IgD-negative memory B cell (primary cell): Measurements from ENCODE around the gene DIAPH3. TPM values are rescaled to one million over a fixed set of nuclear protein-coding genes. Genes with fewer than 3 reads are reported as not detected.
"Not testable (repeated sequence)": the region's sequence is repeated elsewhere in the genome, so short reads cannot be mapped to it uniquely, and the experiment has no call there.

Source experiments
- H3K27ac Mint-ChIP-seq, 3 donors: one replicate each; pipeline ENCODE4 v1.8.0; 2020 to 2022; ENCODE audit warnings: mild to moderate bottlenecking in 3 of 3, mixed read lengths in 3 of 3, moderate library complexity in 1 of 3
- H3K27me3 Mint-ChIP-seq: one replicate; pipeline ENCODE4 v1.8.0; 2021; ENCODE audit warnings: mixed read lengths
- H3K36me3 Mint-ChIP-seq: one replicate; pipeline ENCODE4 v1.8.0; 2020; ENCODE audit warnings: mild to moderate bottlenecking, mixed read lengths
- H3K4me1 Mint-ChIP-seq, 3 donors: one replicate each; pipeline ENCODE4 v1.8.0; 2020 to 2022; ENCODE audit warnings: mixed read lengths in 3 of 3, mild to moderate bottlenecking in 1 of 3
- H3K4me3 Mint-ChIP-seq, 4 donors: one replicate each; pipeline ENCODE4 v1.8.0; 2020 to 2022; ENCODE audit warnings: mild to moderate bottlenecking in 4 of 4, mixed read lengths in 4 of 4, moderate library complexity in 3 of 4
- H3K9me3 Mint-ChIP-seq, 3 donors: one replicate each; pipeline ENCODE4 v1.8.0; 2020 to 2021; ENCODE audit warnings: mixed read lengths in 3 of 3, mild to moderate bottlenecking in 1 of 3
- polyA plus RNA-seq: library from polyadenylated mRNA; unstranded; fragments of 300-500 nt; fragmentation: Illumina TruSeq; gene quantifications from one replicate; pipeline ENCODE4 v1.2.3, GENCODE V29; 2021

Gene DIAPH3
- polyA plus RNA-seq, 1 donor from 2014 or later, result not detected

- Mint-ChIP-seq H3K27me3 (no peaks in the 10 kb centered on the region), H3K27ac (no peak overlapping the region), H3K9me3 (no peaks in the 10 kb centered on the region), H3K4me3 (no peak overlapping the region), H3K4me1 (no peaks in the 10 kb centered on the region), H3K36me3 (no peaks in the 10 kb centered on the region)
Measured at GRCh38 chr13:60093425-60094019, 70.2 kb downstream of the DIAPH3 start.

- Mint-ChIP-seq H3K9me3 (peaks cover 0 to 6% (median 0%) of the 10 kb centered on the region in 3 donors), H3K4me3 (no peak overlapping the region), H3K27me3 (no peaks in the 10 kb centered on the region), H3K4me1 (no peaks in the 10 kb centered on the region), H3K27ac (no peak overlapping the region), H3K36me3 (no peaks in the 10 kb centered on the region)
Measured at GRCh38 chr13:60091573-60091972, 72.2 kb downstream of the DIAPH3 start.

GRCh38 chr13:60090574-60090973 lies 73.2 kb downstream of the DIAPH3 start:
- Mint-ChIP-seq H3K36me3 (no peaks in the 10 kb centered on the region), H3K4me3 (no peak overlapping the region), H3K4me1 (no peaks in the 10 kb centered on the region), H3K27ac (no peak overlapping the region), H3K9me3 (peaks cover 0 to 6% (median 0%) of the 10 kb centered on the region in 3 donors), H3K27me3 (no peaks in the 10 kb centered on the region)

- H3K27ac Mint-ChIP-seq, H3K4me3 Mint-ChIP-seq, H3K4me1 Mint-ChIP-seq, H3K27me3 Mint-ChIP-seq, H3K36me3 Mint-ChIP-seq: not testable (repeated sequence)
- H3K9me3 Mint-ChIP-seq, result peaks cover 0 to 12% (median 4%) of the 10 kb centered on the region in 3 donors
Measured at GRCh38 chr13:60083780-60084179, 79.9 kb downstream of the DIAPH3 start.

- peaks cover 0 to 6% (median 4%) of the 10 kb centered on the region in 3 donors for H3K9me3 Mint-ChIP-seq
- no peaks in the 10 kb centered on the region for H3K36me3 Mint-ChIP-seq
- H3K4me3 Mint-ChIP-seq, result no peak overlapping the region
- no peaks in the 10 kb centered on the region for H3K27me3 Mint-ChIP-seq
- no peak overlapping the region for H3K27ac Mint-ChIP-seq
- no peaks in the 10 kb centered on the region for H3K4me1 Mint-ChIP-seq
Measured at GRCh38 chr13:60080850-60081249, 82.9 kb downstream of the DIAPH3 start.

GRCh38 chr13:60078226-60078625 lies 85.5 kb downstream of the DIAPH3 start:
- H3K4me3 Mint-ChIP-seq, result no peak overlapping the region
- peaks cover 0 to 5% (median 0%) of the 10 kb centered on the region in 3 donors for H3K4me1 Mint-ChIP-seq
- H3K27ac Mint-ChIP-seq, result no peak overlapping the region

GRCh38 chr13:60075850-60076249 lies 87.9 kb downstream of the DIAPH3 start:
- Mint-ChIP-seq H3K9me3 (no peaks in the 10 kb centered on the region), H3K27me3 (no peaks in the 10 kb centered on the region)

More at GRCh38 chr13:60078226-60078625, 85.5 kb downstream of the DIAPH3 start:
- Mint-ChIP-seq H3K9me3 (peaks cover 0 to 6% (median 4%) of the 10 kb centered on the region in 3 donors), H3K36me3 (no peaks in the 10 kb centered on the region), H3K27me3 (no peaks in the 10 kb centered on the region)

GRCh38 chr13:60074397-60074796 lies 89.3 kb downstream of the DIAPH3 start:
- Mint-ChIP-seq H3K9me3 (peaks cover 0 to 2% (median 0%) of the 10 kb centered on the region in 3 donors), H3K27me3 (no peaks in the 10 kb centered on the region), H3K4me1 (peaks cover 0 to 5% (median 0%) of the 10 kb centered on the region in 3 donors), H3K27ac (no peak overlapping the region), H3K36me3 (no peaks in the 10 kb centered on the region), H3K4me3 (no peak overlapping the region)

More at GRCh38 chr13:60075850-60076249, 87.9 kb downstream of the DIAPH3 start:
- H3K27ac Mint-ChIP-seq, result no peak overlapping the region
- H3K4me3 Mint-ChIP-seq, result no peak overlapping the region
- peaks cover 0 to 5% (median 0%) of the 10 kb centered on the region in 3 donors for H3K4me1 Mint-ChIP-seq
- H3K36me3 Mint-ChIP-seq, result no peaks in the 10 kb centered on the region

- H3K4me1 Mint-ChIP-seq, result no peaks in the 10 kb centered on the region
- H3K27me3 Mint-ChIP-seq, result no peaks in the 10 kb centered on the region
- peaks cover 2 to 4% (median 3%) of the 10 kb centered on the region in 3 donors for H3K9me3 Mint-ChIP-seq
Measured at GRCh38 chr13:60066226-60066625, 97.5 kb downstream of the DIAPH3 start.

GRCh38 chr13:60062502-60062901 lies 101.2 kb downstream of the DIAPH3 start:
- no peak overlapping the region for H3K4me3 Mint-ChIP-seq

More at GRCh38 chr13:60066226-60066625, 97.5 kb downstream of the DIAPH3 start:
- H3K27ac Mint-ChIP-seq, result no peak overlapping the region
- H3K36me3 Mint-ChIP-seq, result peaks cover 1% of the 10 kb centered on the region
- no peak overlapping the region for H3K4me3 Mint-ChIP-seq

GRCh38 chr13:60061737-60062136 lies 102.0 kb downstream of the DIAPH3 start:
- Mint-ChIP-seq H3K4me1 (no peaks in the 10 kb centered on the region), H3K27me3 (no peaks in the 10 kb centered on the region), H3K27ac (no peak overlapping the region), H3K4me3 (peak overlapping the region in 1 of 4 donors; percentile 43), H3K9me3 (no peaks in the 10 kb centered on the region), H3K36me3 (no peaks in the 10 kb centered on the region)

More at GRCh38 chr13:60062502-60062901, 101.2 kb downstream of the DIAPH3 start:
- no peaks in the 10 kb centered on the region for H3K36me3 Mint-ChIP-seq
- no peaks in the 10 kb centered on the region for H3K4me1 Mint-ChIP-seq
- H3K27me3 Mint-ChIP-seq, result no peaks in the 10 kb centered on the region
- H3K27ac Mint-ChIP-seq, result no peak overlapping the region
- H3K9me3 Mint-ChIP-seq, result no peaks in the 10 kb centered on the region

- Mint-ChIP-seq H3K27me3 (no peaks in the 10 kb centered on the region), H3K9me3 (no peaks in the 10 kb centered on the region), H3K4me1 (no peaks in the 10 kb centered on the region), H3K4me3 (no peak overlapping the region), H3K27ac (no peak overlapping the region), H3K36me3 (no peaks in the 10 kb centered on the region)
Measured at GRCh38 chr13:60051754-60052285, 111.9 kb downstream of the DIAPH3 start.

GRCh38 chr13:60048353-60048752 lies 115.4 kb downstream of the DIAPH3 start:
- not testable (repeated sequence) for H3K9me3 Mint-ChIP-seq, H3K4me1 Mint-ChIP-seq, H3K36me3 Mint-ChIP-seq, H3K27me3 Mint-ChIP-seq, H3K27ac Mint-ChIP-seq, H3K4me3 Mint-ChIP-seq

- H3K4me3 Mint-ChIP-seq, result no peak overlapping the region
- H3K9me3 Mint-ChIP-seq, result peaks cover 0 to 4% (median 3%) of the 10 kb centered on the region in 3 donors
- H3K27me3 Mint-ChIP-seq, result no peaks in the 10 kb centered on the region
- no peaks in the 10 kb centered on the region for H3K4me1 Mint-ChIP-seq
- H3K36me3 Mint-ChIP-seq, result no peaks in the 10 kb centered on the region
- no peak overlapping the region for H3K27ac Mint-ChIP-seq
Measured at GRCh38 chr13:60047918-60048317, 115.8 kb downstream of the DIAPH3 start.

GRCh38 chr13:60044321-60044720 lies 119.4 kb downstream of the DIAPH3 start:
- H3K4me1 Mint-ChIP-seq, result no peaks in the 10 kb centered on the region
- H3K4me3 Mint-ChIP-seq, result no peak overlapping the region
- peaks cover 0 to 4% (median 3%) of the 10 kb centered on the region in 3 donors for H3K9me3 Mint-ChIP-seq
- H3K27ac Mint-ChIP-seq, result no peak overlapping the region
- H3K36me3 Mint-ChIP-seq, result no peaks in the 10 kb centered on the region
- no peaks in the 10 kb centered on the region for H3K27me3 Mint-ChIP-seq

- Mint-ChIP-seq H3K4me1 (no peaks in the 10 kb centered on the region), H3K27ac (no peak overlapping the region), H3K27me3 (no peaks in the 10 kb centered on the region), H3K36me3 (no peaks in the 10 kb centered on the region), H3K9me3 (peaks cover 0 to 4% (median 3%) of the 10 kb centered on the region in 3 donors), H3K4me3 (no peak overlapping the region)
Measured at GRCh38 chr13:60043262-60043661, 120.5 kb downstream of the DIAPH3 start.
